Suprapubic skin (tissue), 4 donors: ENCODE measurements around the gene ACOT7. TPM values are rescaled to one million over a fixed set of nuclear protein-coding genes. Genes with fewer than 3 reads are reported as not detected.

Experiments used
- DNase-seq, 2 donors: peaks; one replicate each; pipeline ENCODE4 v3.0.0-alpha.2; 2019; ENCODE audit warnings: low spot score in 2 of 2
- H3K27ac ChIP-seq: fragments of 200-600 bp; sonication (generic); one replicate; pipeline ENCODE4 v1.5.1; 2019
- H3K27me3 ChIP-seq: fragments of 200-600 bp; sonication (generic); one replicate; pipeline ENCODE4 v1.5.1; 2019
- H3K36me3 ChIP-seq: fragments of 200-600 bp; sonication (generic); one replicate; pipeline ENCODE4 v1.5.1; 2019
- H3K4me1 ChIP-seq: fragments of 200-600 bp; sonication (generic); one replicate; pipeline ENCODE4 v1.5.1; 2019
- H3K4me3 ChIP-seq: fragments of 200-600 bp; sonication (generic); one replicate; pipeline ENCODE4 v1.5.1; 2019; ENCODE audit warnings: mild to moderate bottlenecking
- H3K9me3 ChIP-seq: fragments of 200-600 bp; sonication (generic); one replicate; pipeline ENCODE4 v1.5.1; 2019
- CTCF ChIP-seq, 2 donors: fragments of 200-600 bp in 1 of 2; fragments of 450-650 bp in 1 of 2; sonication (generic) in 1 of 2; IDR thresholded peaks; one replicate each; pipeline ENCODE4 v1.5.1; 2016 to 2019; ENCODE audit warnings: antibody characterized with exemption in 2 of 2, mild to moderate bottlenecking in 1 of 2, moderate library complexity in 1 of 2
- EP300 ChIP-seq: sonication (generic); formaldehyde crosslinking; IDR thresholded peaks from one replicate; pipeline ENCODE4 v1.6.1; 2017; ENCODE audit warnings: antibody characterized with exemption
- POLR2A ChIP-seq, 2 donors: fragments of 450-650 bp; IDR thresholded peaks; one replicate each; pipeline ENCODE4 v1.6.1; 2017; ENCODE audit warnings: antibody characterized with exemption in 2 of 2, mild to moderate bottlenecking in 2 of 2, moderate library complexity in 2 of 2
- POLR2AphosphoS5 ChIP-seq, 3 donors: sonication (generic); formaldehyde crosslinking; IDR thresholded peaks; one replicate each; pipeline ENCODE4 v1.6.1; 2017; ENCODE audit warnings: antibody characterized with exemption in 3 of 3
- WGBS: methylation state at CpG from one replicate; pipeline ENCODE4 v1.1.5; 2018; 5-methylcytosine and 5-hydroxymethylcytosine counted together
- total RNA-seq, 4 donors: library from RNA; depleted of rRNA; stranded (reverse); fragments of >200 nt; gene quantifications; one replicate each; pipeline ENCODE4 v1.1.0, GENCODE V29; 2016

ACOT7 gene
- total RNA-seq, 4 donors from 2014 or later = 8.4 to 40.5 (median 26.7) TPM

DNA sequence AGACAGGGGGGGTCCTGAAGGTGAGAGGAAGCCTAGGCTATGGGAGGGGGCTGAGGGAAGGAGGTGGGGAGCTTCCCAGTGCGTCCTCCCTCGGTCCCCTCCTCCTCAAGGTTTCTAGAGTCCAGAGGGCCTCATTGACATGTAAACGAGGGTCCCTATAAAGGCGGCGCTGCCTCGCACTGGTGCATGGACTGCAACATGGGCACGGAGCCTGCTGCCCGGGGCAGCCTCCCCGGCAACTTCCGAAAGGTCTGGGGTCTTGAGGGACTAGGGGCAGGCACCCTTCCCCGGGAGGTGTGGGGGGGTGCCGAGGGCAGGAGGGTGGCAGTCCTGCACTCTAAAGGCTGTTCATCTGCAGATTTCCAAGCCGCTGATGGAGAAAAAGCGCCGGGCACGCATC is 149.6 kb downstream of the ACOT7 start, which contains the start of gene HES3:
HES3 (plus strand) TSS at position 187 of the 400 bp plus-strand sequence; CDS start at position 374, 187 bp downstream.
- H3K4me1 ChIP-seq = peaks cover 42% of the 10 kb centered on the region
- peaks cover 91% of the 10 kb centered on the region for H3K27me3 ChIP-seq
- H3K4me3 ChIP-seq = no peak within 1 kb of the TSS
- no peaks in the 10 kb centered on the region for H3K9me3 ChIP-seq
- DNase-seq = no peak
- H3K36me3 ChIP-seq = no peaks in the 10 kb centered on the region
- no peak within 1 kb of the TSS for H3K27ac ChIP-seq
- TF ChIP-seq POLR2AphosphoS5 (IDR thresholded peaks at IDR 0.05) (no peak), CTCF (IDR thresholded peaks at IDR 0.05) (no peak), POLR2A (IDR thresholded peaks at IDR 0.05) (no peak), EP300 (no peak)
- whole genome bisulfite sequencing = 16% methylated on average over 10 of the region's 16 CpGs

- H3K27me3 ChIP-seq = peaks cover 84% of the 10 kb centered on the region
- WGBS = 30% methylated on average over 20 of the region's 20 CpGs
- no peak overlapping the region for H3K27ac ChIP-seq
Observed at GRCh38 chr1:6243053-6243834, 150.3 kb downstream of the ACOT7 start.

GRCh38 chr1:6241887-6242740 is 151.5 kb downstream of the ACOT7 start:
- peak overlapping the region; percentile 34 for H3K4me3 ChIP-seq
- 7% methylated on average over 5 of the region's 99 CpGs for WGBS

More at GRCh38 chr1:6243053-6243834, 150.3 kb downstream of the ACOT7 start:
- no peak overlapping the region for H3K4me3 ChIP-seq
- peaks cover 38% of the 10 kb centered on the region for H3K4me1 ChIP-seq
- H3K36me3 ChIP-seq = no peaks in the 10 kb centered on the region
- TF ChIP-seq POLR2AphosphoS5 (IDR thresholded peaks at IDR 0.05) (no peak), EP300 (no peak), POLR2A (IDR thresholded peaks at IDR 0.05) (no peak), CTCF (IDR thresholded peaks at IDR 0.05) (no peak)
- no peaks in the 10 kb centered on the region for H3K9me3 ChIP-seq
- DNase-seq = no peak

DNA sequence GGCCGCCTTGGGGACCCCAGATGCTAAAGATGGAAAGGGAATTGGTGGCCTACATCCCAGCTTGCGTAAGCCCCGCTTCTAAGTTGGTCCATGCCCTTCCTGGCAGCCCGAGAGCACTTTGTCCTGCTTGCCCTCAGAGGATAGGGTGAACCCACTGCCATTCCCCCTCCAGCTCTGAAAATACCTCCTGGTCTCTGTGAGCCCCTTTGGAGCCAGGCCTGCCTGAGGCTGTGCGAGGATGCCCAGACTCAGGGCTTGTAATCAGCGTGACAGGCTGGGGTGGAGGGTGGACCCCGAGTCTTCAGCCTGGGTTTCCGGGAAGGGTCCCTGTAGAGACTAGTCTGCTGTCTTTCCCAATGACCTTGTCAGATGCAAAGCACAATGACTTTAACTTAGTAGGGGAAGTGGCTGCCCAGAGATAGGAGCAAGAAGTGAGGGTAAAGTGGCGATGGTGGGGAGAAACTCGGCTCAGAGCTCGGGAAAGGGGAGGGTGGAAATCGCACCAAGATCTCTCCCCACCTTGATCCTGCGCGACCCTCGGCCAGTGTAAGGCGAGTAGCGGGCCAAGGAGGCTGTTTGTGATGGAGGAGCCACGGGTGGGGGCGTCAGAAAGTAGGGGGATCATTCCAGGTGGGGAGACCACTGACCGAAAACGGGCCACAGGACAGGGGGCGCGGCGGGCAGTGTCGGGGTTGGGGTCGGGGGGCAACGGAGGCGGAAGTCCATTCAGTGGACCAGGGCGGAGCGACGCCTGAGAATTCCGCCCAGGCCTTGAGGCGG is 152.3 kb downstream of the ACOT7 start:
- Histone ChIP-seq H3K4me3 (no peak overlapping the region), H3K27ac (no peak overlapping the region), H3K4me1 (peaks cover 33% of the 10 kb centered on the region), H3K36me3 (no peaks in the 10 kb centered on the region), H3K27me3 (peaks cover 72% of the 10 kb centered on the region), H3K9me3 (no peaks in the 10 kb centered on the region)
- 43% methylated on average over 17 of the region's 33 CpGs for WGBS
- no peak for TF ChIP-seq EP300
- TF ChIP-seq POLR2AphosphoS5 (IDR thresholded peaks at IDR 0.05) = no peak
- TF ChIP-seq CTCF (IDR thresholded peaks at IDR 0.05) = no peak
- TF ChIP-seq POLR2A (IDR thresholded peaks at IDR 0.05) = no peak
- DNase-seq = no peak

More at GRCh38 chr1:6241887-6242740, 151.5 kb downstream of the ACOT7 start:
- H3K9me3 ChIP-seq = no peaks in the 10 kb centered on the region
- DNase-seq = no peak
- peaks cover 76% of the 10 kb centered on the region for H3K27me3 ChIP-seq
- TF ChIP-seq POLR2A (IDR thresholded peaks at IDR 0.05) = no peak
- no peak for TF ChIP-seq CTCF (IDR thresholded peaks at IDR 0.05)
- no peak for TF ChIP-seq EP300
- TF ChIP-seq POLR2AphosphoS5 (IDR thresholded peaks at IDR 0.05) = no peak
- H3K27ac ChIP-seq = no peak overlapping the region
- peaks cover 38% of the 10 kb centered on the region for H3K4me1 ChIP-seq
- H3K36me3 ChIP-seq = no peaks in the 10 kb centered on the region
